ENCODE measurements around the gene PTX4.
"Not testable (repeated sequence)": the region's sequence is repeated elsewhere in the genome, so short reads cannot be mapped to it uniquely, and the experiment has no call there.

The PTX4 gene

GRCh38 chr16:1487395-1488053, 1.2 kb downstream of the PTX4 start:
- H3K4me1 Mint-ChIP-seq (ENCODE audit: low read depth): peaks cover 4% of the 10 kb centered on the region
- no peaks in the 10 kb centered on the region for H3K9me3 Mint-ChIP-seq
- no peaks in the 10 kb centered on the region for H3K36me3 Mint-ChIP-seq (ENCODE audit: low read depth)
- H3K4me3 Mint-ChIP-seq: no peak overlapping the region
- H3K27ac Mint-ChIP-seq: no peak overlapping the region
- no peaks in the 10 kb centered on the region for H3K27me3 Mint-ChIP-seq (ENCODE audit: low read depth)

GRCh38 chr16:1486551-1487390, 2.0 kb downstream of the PTX4 start:
- Mint-ChIP-seq H3K27ac (no peak overlapping the region), H3K27me3 (ENCODE audit: low read depth) (no peaks in the 10 kb centered on the region), H3K9me3 (no peaks in the 10 kb centered on the region), H3K36me3 (ENCODE audit: low read depth) (no peaks in the 10 kb centered on the region), H3K4me1 (ENCODE audit: low read depth) (no peaks in the 10 kb centered on the region), H3K4me3 (no peak overlapping the region)

- Mint-ChIP-seq H3K4me1 (ENCODE audit: low read depth) (no peaks in the 10 kb centered on the region), H3K9me3 (no peaks in the 10 kb centered on the region), H3K27ac (no peak overlapping the region), H3K4me3 (no peak overlapping the region), H3K36me3 (ENCODE audit: low read depth) (no peaks in the 10 kb centered on the region), H3K27me3 (ENCODE audit: low read depth) (no peaks in the 10 kb centered on the region)
These were observed 2.8 kb downstream of the PTX4 start for GRCh38 chr16:1485847-1486496.

GRCh38 chr16:1481906-1482835, 6.6 kb downstream of the PTX4 start:
- H3K27ac Mint-ChIP-seq: no peak overlapping the region
- H3K36me3 Mint-ChIP-seq (ENCODE audit: low read depth): no peaks in the 10 kb centered on the region
- H3K4me1 Mint-ChIP-seq (ENCODE audit: low read depth): no peaks in the 10 kb centered on the region
- H3K9me3 Mint-ChIP-seq: no peaks in the 10 kb centered on the region
- no peak overlapping the region for H3K4me3 Mint-ChIP-seq
- no peaks in the 10 kb centered on the region for H3K27me3 Mint-ChIP-seq (ENCODE audit: low read depth)

GRCh38 chr16:1478937-1479336, 9.8 kb downstream of the PTX4 start:
- not testable (repeated sequence) for H3K36me3 Mint-ChIP-seq (ENCODE audit: low read depth); H3K9me3 Mint-ChIP-seq

GRCh38 chr16:1477033-1477432, 11.7 kb downstream of the PTX4 start:
- H3K9me3 Mint-ChIP-seq: no peaks in the 10 kb centered on the region
- H3K4me3 Mint-ChIP-seq: no peak overlapping the region
- H3K4me1 Mint-ChIP-seq (ENCODE audit: low read depth): peaks cover 11% of the 10 kb centered on the region
- no peak overlapping the region for H3K27ac Mint-ChIP-seq
- H3K36me3 Mint-ChIP-seq (ENCODE audit: low read depth): no peaks in the 10 kb centered on the region
- H3K27me3 Mint-ChIP-seq (ENCODE audit: low read depth): no peaks in the 10 kb centered on the region

More at GRCh38 chr16:1478937-1479336, 9.8 kb downstream of the PTX4 start:
- H3K27ac Mint-ChIP-seq; H3K4me1 Mint-ChIP-seq (ENCODE audit: low read depth); H3K4me3 Mint-ChIP-seq; H3K27me3 Mint-ChIP-seq (ENCODE audit: low read depth): not testable (repeated sequence)

- H3K9me3 Mint-ChIP-seq: no peaks in the 10 kb centered on the region
- no peaks in the 10 kb centered on the region for H3K36me3 Mint-ChIP-seq (ENCODE audit: low read depth)
- H3K27me3 Mint-ChIP-seq (ENCODE audit: low read depth): no peaks in the 10 kb centered on the region
- H3K4me1 Mint-ChIP-seq (ENCODE audit: low read depth): peaks cover 14% of the 10 kb centered on the region
- H3K4me3 Mint-ChIP-seq: peak overlapping the region; percentile 85
- peak overlapping the region; percentile 87 for H3K27ac Mint-ChIP-seq
These were observed 13.1 kb downstream of the PTX4 start for GRCh38 chr16:1475552-1476114.

- no peaks in the 10 kb centered on the region for H3K27me3 Mint-ChIP-seq (ENCODE audit: low read depth)
These were observed 13.8 kb downstream of the PTX4 start, which contains the start of gene CLCN7 for GRCh38 chr16:1474796-1475551. TSS of gene CLCN7 (minus strand) at chr16:1475028. CDS start at chr16:1474974, 54 bp downstream.

GRCh38 chr16:1474082-1474795, 14.5 kb downstream of the PTX4 start:
- Mint-ChIP-seq H3K9me3 (no peaks in the 10 kb centered on the region), H3K27ac (peak overlapping the region; percentile 55), H3K36me3 (ENCODE audit: low read depth) (no peaks in the 10 kb centered on the region), H3K4me1 (ENCODE audit: low read depth) (peaks cover 18% of the 10 kb centered on the region), H3K4me3 (peak overlapping the region; percentile 63), H3K27me3 (ENCODE audit: low read depth) (no peaks in the 10 kb centered on the region)

More at GRCh38 chr16:1474796-1475551, 13.8 kb downstream of the PTX4 start, which contains the start of gene CLCN7:
- peak within 1 kb of the TSS; percentile 87 for H3K27ac Mint-ChIP-seq
- H3K4me3 Mint-ChIP-seq: peak within 1 kb of the TSS; percentile 85
- H3K4me1 Mint-ChIP-seq (ENCODE audit: low read depth): peaks cover 16% of the 10 kb centered on the region
- H3K36me3 Mint-ChIP-seq (ENCODE audit: low read depth): no peaks in the 10 kb centered on the region
- no peaks in the 10 kb centered on the region for H3K9me3 Mint-ChIP-seq

- peak overlapping the region; percentile 16 for H3K27ac Mint-ChIP-seq
- H3K4me3 Mint-ChIP-seq: peak overlapping the region; percentile 65
- no peaks in the 10 kb centered on the region for H3K9me3 Mint-ChIP-seq
- H3K36me3 Mint-ChIP-seq (ENCODE audit: low read depth): no peaks in the 10 kb centered on the region
- no peaks in the 10 kb centered on the region for H3K27me3 Mint-ChIP-seq (ENCODE audit: low read depth)
- H3K4me1 Mint-ChIP-seq (ENCODE audit: low read depth): peaks cover 18% of the 10 kb centered on the region
These were observed 15.8 kb downstream of the PTX4 start for GRCh38 chr16:1472974-1473373.

- no peak overlapping the region for H3K27ac Mint-ChIP-seq
- no peaks in the 10 kb centered on the region for H3K9me3 Mint-ChIP-seq
- H3K36me3 Mint-ChIP-seq (ENCODE audit: low read depth): no peaks in the 10 kb centered on the region
- H3K4me1 Mint-ChIP-seq (ENCODE audit: low read depth): peaks cover 18% of the 10 kb centered on the region
- H3K27me3 Mint-ChIP-seq (ENCODE audit: low read depth): no peaks in the 10 kb centered on the region
- H3K4me3 Mint-ChIP-seq: no peak overlapping the region
These were observed 17.1 kb downstream of the PTX4 start for GRCh38 chr16:1471569-1472194.

- Mint-ChIP-seq H3K4me1 (ENCODE audit: low read depth) (peaks cover 14% of the 10 kb centered on the region), H3K27ac (no peak overlapping the region), H3K4me3 (no peak overlapping the region), H3K27me3 (ENCODE audit: low read depth) (no peaks in the 10 kb centered on the region), H3K36me3 (ENCODE audit: low read depth) (no peaks in the 10 kb centered on the region), H3K9me3 (no peaks in the 10 kb centered on the region)
These were observed 18.1 kb downstream of the PTX4 start for GRCh38 chr16:1470481-1471251.
